HG03097 (cell line): ENCODE measurements around the gene ACY1.

Source experiments
- ATAC-seq: cut with Tn5 transposase; IDR thresholded peaks from one replicate; pipeline ENCODE4 v1.9.1; 2021; ENCODE audit not compliant: unreplicated experiment, low FRiP score

The ACY1 gene

DNA sequence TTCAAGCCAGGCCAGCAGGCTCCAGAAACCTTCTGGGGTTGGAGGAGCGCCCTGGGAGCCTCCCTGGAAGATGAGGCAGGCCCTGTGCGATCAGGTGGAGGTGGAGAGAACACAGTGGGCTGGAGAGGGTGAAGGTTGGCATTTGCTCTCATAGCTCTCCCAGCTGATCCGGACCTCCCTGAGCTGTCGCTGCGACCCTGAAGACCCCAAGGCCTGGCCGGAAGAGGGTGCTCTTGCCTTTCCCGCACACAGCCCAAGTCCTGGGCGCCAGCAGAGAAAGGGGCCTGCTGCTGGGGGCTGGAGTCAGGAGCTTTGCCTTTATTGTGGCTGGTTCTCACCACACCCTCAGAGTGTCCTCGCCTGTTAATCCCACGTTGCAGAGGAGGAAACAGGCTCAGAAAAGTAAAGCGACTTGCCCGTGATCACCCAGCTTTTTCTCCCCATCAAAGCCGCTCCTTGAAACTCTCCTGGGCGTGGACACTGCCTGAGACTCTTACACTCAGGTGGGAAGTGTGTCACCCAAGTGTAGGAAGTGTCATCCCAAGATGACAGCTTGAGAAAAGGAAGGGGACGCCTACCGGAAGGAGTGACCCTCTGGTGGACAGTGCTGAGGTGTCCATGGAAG, 20.9 kb downstream of the ACY1 start:
- ATAC-seq: no peak

GRCh38 chr3:52004906-52005395, 21.6 kb downstream of the ACY1 start:
- ATAC-seq: no peak

GRCh38 chr3:52005571-52005986, 22.2 kb downstream of the ACY1 start:
- ATAC-seq: no peak

- ATAC-seq: no peak
Observed at GRCh38 chr3:52006017-52006819, 22.9 kb downstream of the ACY1 start.

GRCh38 chr3:52006820-52007133, 23.4 kb downstream of the ACY1 start:
- no peak for ATAC-seq

DNA sequence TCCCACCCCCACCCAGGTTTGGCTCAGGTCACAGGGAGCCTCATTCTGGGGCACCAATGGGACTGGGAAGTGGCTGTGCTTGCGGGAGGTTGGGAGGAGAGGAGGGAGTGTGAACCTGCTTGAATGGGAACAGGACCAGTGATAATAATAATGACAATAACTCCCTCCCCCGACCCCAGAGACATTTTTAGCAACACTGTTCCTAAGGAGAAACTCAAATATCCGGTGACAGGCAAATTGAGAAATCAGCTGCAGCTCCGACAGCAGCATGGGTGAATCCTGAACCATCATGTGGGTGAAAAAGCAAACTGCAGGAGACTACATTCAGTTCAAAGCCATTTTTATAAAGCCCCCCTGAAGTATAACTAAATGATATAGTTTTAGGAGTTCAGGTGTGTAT, 24.0 kb downstream of the ACY1 start:
- ATAC-seq: no peak

- no peak for ATAC-seq
Observed at GRCh38 chr3:52010431-52010830, 27.1 kb downstream of the ACY1 start.

DNA sequence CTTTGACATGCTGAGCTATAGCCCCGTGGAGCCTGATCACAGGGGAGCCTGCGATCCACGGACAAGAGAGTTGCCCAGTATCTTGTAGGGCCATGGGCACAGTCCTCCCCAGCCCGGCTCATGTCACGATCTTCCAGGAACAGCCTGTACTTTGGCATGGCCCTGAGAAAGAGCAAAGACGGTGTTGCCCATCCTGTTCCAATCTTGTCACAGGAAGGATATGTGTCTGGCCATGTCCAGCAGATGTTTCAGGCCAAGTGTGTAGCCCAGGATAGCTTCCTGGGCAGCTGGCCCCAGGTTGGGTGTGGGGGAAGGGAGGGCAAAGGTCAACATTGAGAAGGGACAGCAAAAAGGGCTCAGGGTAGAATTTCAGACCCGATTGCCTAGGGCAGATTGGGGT, 29.4 kb downstream of the ACY1 start:
- ATAC-seq: no peak

DNA sequence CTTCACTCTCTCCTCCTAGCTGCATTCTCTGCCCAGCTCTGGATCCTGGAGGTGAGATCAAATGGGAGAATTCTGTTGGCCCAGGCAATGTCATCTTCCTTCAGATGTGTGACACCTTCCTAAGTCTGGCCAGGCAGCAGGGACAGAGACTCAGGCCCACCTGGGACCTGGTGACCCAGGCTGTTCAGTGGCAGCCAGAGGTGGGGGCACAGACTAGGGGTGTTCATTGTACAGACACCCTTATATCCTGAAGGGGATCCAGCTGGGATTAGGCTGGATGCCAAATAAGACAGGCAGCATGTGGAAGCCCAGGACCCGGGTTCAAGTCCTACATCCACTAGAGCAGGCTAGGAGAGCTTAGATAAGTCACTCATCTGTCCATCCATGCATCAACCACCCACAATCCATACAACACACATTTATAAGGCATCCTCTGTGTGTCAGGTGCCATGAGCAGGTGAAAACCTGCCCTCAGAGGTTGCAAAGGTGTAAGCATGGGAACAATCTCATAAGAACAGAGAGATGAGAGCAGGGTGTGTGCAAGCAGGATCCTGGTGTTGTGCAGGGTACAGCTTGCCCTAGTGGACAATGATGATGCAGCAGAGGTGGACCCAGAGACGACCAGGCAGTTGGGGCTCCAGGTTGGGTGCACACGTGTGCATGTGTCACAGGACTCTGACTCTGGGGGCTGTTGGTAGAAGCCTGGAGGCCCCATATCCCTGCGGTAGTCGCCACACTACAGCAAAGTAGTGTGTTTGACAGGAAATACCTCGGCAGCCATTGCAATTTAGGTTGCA, 30.7 kb downstream of the ACY1 start:
- no peak for ATAC-seq

GRCh38 chr3:52014613-52015012, 31.3 kb downstream of the ACY1 start:
- ATAC-seq: no peak

DNA sequence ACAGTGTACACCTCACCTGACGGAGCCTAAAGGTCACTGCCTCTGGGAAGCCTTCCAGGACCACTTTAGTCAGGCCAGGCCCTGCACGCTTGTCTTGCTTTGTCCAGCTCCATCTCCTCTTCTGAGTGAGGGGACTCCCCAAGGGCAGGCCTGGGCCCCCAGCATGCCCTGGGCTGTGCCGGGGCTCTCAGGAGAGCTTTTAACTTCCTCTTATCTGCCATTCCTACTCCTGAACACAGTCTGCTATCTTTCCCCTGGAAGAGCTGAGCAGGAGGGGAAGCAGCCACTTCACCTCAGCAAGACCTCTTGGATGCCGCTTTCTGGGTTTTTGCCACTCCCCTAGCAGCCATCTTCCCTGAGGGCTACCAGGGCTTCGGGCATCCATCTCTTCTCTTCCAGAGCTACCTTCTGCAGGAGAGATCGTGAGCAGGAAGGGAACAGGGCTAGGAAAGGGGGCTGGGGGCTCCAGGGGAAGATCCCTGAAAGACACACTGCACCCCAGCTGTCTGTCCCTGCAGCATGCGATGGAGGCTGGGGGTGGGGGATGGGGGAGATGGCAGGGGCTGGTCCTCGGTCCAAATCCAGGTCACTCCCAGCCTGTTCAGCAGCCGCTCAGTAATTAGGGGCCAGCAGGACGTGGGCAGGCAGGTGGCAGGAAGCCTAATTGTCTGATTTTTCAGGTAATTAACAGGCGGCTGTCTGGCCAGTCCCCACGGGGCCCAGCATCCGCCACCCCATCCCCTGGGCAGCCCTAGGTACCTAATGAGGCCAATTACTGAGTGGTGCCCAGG, 32.3 kb downstream of the ACY1 start:
- ATAC-seq: no peak

- no peak for ATAC-seq
Observed at GRCh38 chr3:52017586-52017985, 34.3 kb downstream of the ACY1 start.

GRCh38 chr3:52018319-52019000, 35.1 kb downstream of the ACY1 start:
- ATAC-seq: no peak

- ATAC-seq: no peak
Observed at GRCh38 chr3:52019352-52020080, 36.2 kb downstream of the ACY1 start.

DNA sequence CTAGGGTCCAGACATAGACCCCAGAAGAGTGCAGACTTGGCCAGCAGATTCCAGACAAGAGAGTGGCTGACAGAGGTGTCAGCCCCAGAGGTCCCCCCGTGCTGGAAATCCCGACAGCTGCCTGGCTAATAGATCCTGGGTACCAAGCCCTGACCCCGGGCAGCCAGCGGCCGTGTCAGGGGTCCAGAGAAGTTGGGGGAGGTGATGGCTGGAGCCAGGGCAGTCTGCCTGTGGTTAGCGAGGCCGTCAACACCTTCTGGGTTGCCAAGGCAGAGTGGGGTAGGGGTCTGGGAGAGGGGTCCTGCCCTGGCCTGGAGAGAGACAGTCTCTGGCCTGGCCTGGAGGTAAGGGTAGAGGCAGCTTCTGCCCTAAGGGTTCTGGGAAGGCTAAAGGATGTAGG, 37.5 kb downstream of the ACY1 start:
- ATAC-seq: no peak

DNA sequence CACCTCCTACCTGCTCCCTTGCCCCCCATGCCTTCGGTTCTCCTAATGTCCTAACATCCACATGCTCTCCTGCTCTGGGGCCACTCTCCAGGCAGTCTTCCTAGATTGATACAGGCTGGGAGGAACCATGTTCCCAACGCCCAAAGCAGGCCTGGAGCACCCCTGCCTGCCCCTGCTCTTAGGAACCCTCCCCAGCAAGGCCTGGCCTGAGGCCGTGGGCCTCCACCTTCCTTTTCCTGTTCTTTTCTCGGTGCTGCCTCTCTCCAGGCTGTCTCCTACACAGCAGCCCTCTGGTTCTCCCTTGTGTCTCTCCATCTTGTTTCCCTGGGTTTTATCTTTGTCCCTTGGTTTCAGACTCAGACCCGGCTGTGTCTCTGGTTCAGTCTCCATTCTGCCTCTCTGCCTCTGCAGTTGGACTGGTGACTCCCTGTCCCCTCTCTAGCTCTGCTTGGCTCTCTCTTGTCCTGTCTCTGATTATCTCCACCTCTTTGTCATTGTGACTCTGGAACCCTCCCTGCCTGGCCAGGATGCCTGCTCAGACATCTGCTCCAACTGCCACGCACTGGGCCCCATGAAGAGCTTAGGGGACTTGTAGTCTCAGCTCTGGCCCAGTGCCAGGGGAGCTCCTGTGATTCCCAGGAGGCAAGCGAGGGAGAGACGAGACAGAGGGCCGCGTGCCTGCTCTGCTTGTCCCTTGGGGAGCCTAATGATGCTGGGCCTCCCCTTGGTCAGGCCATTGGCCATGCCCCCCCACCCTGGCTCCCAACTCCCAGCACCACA, 38.3 kb downstream of the ACY1 start:
- ATAC-seq: no peak

GRCh38 chr3:52022323-52023100, 39.2 kb downstream of the ACY1 start:
- no peak for ATAC-seq
